Endometrial microvascular endothelial cells (primary cell): Measurements from ENCODE around the gene KLHL22. TPM values are rescaled to one million over a fixed set of nuclear protein-coding genes. Genes with fewer than 3 reads are reported as not detected.
"Not testable (repeated sequence)": the region's sequence is repeated elsewhere in the genome, so short reads cannot be mapped to it uniquely, and the experiment has no call there.

Experiments
- in situ Hi-C: cut with HindIII; loops from 2 replicates; pipeline ENCODE4 v1.10.0; 2017; ENCODE audit warnings: low sequenced_read_pairs, low pct_unique_long_range_greater_than_20kb; ENCODE audit errors: inconsistent ontology term
- total RNA-seq: library from RNA; depleted of rRNA; stranded (reverse); fragments of >200 nt; gene quantifications from one replicate; pipeline ENCODE4 v1.2.3, GENCODE V29; 2015; ENCODE audit errors: inconsistent ontology term

Gene KLHL22
- total RNA-seq, 1 donor from 2014 or later = 30.8 TPM

DNA sequence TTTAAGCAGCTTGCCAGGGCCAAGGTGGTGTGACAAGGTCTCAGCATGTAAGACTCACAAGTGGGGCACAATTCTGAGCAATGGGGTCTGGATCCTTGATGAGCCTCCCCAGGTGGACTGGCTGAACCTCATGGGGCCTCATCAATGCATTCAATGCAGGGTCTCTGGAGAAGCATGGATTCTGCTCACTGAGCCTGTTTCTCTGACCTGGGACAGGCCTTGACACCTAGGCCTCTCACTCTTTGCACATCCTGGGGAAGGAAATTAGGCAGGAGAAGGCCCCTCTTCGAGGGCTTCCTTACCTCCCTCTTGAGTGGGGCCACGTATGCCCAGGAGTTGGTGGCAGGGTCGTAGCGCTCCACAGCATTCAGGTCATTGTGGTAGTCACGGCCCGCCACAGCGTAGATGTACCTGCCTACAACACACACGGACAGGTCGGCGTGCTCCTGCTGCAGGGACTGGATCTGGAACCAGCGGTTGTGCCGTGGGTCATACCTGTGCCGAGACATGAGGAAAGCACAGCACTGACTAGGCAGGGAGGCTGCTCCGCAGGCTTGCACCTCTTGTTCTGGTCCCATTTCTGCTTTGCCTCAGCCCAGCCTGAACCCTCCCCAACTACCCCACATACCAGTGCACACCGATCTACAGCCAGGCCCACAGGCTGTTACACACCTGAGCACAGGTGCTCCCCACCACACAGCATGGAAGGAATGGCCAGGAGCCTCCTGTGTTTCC, 37.9 kb downstream of the KLHL22 start:
- in situ Hi-C loops = no loop called here

DNA sequence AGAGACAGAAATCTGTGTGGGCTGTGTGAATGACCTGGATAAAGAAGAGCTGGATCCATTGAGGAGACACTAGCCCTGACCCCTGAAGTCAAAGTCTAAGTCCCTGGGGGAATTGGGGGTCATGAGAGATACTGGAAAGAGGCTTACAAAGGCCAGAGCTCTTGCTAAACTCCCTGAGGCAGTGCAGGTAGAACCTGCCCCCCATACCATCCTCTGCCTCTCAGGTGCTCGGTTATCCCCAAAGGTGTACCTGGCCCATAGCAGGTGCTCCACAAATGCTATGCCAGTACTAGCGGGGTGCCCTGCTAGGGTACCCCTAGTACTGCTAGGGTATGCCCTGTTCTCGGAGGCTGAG, 38.9 kb downstream of the KLHL22 start:
- in situ Hi-C loops = no loop called here

GRCh38 chr22:20456064-20456721, 39.4 kb downstream of the KLHL22 start:
- in situ Hi-C loops = no loop called here

GRCh38 chr22:20455709-20456063, 39.9 kb downstream of the KLHL22 start:
- in situ Hi-C loops = no loop called here

- in situ Hi-C loops = no loop called here
Measured at GRCh38 chr22:20453222-20453621, 42.4 kb downstream of the KLHL22 start.

GRCh38 chr22:20451920-20452319, 43.7 kb downstream of the KLHL22 start:
- in situ Hi-C loops = no loop called here

DNA sequence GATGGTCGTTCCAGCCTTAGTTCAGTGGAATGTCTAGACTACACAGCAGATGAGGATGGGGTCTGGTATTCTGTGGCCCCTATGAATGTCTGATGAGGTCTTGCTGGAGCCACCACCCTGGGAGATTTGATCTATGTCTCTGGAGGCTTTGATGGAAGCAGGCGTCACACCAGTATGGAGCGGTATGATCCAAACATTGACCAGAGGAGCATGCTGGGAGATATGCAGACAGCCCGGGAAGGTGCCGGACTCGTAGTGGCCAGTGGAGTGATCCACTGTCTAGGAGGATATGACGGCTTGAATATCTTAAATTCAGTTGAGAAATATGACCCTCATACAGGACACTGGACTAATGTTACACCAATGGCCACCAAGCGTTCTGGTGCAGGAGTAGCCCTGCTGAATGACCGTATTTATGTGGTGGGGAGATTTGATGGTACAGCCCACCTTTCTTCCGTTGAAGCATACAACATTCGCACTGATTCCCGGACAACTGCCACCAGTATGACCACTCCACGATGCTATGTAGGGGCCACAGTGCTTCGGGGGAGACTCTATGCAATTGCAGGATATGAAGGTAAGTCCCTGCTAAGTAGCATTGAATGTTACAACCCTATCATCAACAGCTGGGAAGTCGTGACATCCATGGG, 44.3 kb downstream of the KLHL22 start:
- in situ Hi-C loops = not testable (repeated sequence)

- in situ Hi-C loops = no loop called here
Measured at GRCh38 chr22:20450551-20450906, 45.1 kb downstream of the KLHL22 start.

DNA sequence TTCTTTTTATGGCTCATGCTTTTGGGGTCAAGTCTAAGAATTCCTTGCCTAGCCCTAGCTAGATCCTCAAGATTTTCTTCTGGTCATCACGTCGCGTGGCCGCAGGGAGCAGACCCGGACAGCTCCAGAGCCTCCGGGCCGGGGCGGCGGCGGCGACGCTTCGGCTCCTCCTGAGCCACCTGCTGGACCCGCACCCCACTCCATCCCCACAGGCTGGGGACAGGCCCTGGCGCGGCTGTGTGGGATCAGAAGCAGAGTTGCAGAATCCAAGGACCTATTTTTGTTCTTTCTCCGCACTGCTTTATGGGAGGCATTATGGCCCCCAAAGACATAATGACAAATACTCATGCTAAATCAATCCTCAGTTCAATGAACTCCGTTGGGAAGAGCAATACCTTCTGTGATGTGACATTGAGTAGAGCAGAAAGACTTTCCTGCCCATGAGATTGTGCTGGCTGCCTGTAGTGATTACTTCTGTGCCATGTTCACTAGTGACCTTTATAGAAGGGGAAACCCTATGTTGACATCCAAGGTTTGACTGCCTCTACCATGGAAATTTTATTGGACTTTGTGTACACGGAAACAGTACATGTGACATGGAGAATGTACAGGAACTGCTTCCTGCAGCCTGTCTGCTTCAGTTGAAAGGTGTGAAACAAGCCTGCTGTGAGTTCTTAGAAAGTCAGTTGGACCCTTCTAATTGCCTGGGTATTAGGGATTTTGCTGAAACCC, 45.6 kb downstream of the KLHL22 start:
- in situ Hi-C loops = no loop called here

DNA sequence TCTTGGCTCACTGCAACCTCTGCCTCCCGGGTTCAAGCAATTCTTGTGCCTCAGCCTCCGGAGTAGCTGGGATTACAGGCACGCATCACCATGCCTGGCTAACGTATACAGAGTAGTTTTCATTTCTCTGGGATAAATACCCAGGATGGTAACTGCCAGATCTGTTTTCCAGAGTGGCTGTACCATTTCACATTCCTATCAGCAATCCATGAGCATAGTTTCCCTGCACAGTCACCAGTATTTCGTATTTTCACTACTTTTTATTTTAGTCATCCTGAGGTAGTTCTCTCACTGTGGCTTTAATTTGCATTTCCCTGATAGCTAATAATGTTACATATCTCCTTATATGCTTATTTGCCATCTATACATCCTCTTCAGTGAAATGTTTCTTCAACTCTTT, 47.0 kb downstream of the KLHL22 start:
- in situ Hi-C loops = no loop called here

DNA sequence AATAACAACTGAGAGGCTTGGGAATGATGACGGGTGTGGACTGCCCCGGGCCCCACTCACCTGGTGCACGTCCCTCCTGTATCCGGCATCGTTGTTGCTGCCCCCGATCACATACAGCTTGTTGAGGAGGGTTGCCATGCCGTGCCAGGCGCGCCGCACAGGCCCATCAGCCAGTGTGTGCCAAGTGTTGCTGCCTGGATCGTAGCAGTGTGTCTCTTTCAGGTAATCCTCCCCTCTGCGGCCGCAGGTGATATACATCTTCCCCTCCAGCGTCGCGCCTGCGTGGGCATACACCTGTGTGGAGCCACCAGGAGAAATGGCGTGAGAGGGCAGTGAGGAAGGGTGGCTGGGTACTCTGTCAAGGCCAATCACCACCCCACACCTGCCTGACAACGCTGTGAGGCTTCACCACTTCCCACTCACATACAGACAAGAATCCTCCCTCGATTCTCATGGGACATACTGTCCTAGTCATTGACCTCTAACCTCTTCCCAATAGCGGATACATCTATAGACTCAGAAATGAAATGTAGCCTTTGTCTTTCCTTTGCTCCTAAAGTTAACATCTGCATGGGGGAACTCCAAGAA, 49.1 kb downstream of the KLHL22 start:
- in situ Hi-C loops = no loop called here

GRCh38 chr22:20444325-20444724, 51.3 kb downstream of the KLHL22 start:
- in situ Hi-C loops = no loop called here

DNA sequence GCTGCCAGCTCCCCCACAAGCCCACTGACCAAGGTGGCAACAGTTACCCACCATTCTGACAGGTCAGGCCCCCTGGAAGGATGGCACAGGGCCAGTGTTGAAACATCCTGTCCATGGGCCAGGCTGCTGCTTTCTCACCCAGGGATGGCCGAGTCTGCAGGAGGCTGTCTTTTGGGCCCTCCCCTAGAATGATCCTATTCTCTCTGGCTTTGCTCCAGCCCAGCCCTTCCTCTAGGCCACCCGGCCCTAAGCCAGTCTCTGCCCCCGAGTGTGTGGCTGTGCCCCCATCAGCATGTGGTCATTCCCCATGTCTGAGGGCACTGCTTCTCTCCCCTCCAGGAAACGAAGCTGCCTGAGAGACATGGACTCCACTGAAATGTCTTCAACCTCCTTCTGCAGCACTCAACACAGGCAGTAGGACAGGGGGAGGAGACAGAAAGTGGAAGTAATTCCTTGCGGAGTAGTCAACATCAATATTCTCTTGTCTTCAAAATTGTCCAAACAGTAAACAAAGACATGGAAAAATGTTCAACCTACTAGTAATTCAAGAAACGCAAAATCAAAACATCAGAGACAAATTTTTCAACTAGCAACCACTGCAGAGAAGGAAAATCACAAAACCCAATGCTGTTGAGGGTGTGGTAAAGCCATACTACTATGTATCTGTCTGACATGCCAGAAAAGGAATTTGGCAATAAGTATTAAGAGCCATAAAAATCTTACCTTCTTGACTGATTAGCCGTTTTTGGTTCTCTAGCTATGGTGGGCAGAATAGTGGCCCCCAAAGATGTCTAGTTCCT, 52.9 kb downstream of the KLHL22 start:
- in situ Hi-C loops = no loop called here

DNA sequence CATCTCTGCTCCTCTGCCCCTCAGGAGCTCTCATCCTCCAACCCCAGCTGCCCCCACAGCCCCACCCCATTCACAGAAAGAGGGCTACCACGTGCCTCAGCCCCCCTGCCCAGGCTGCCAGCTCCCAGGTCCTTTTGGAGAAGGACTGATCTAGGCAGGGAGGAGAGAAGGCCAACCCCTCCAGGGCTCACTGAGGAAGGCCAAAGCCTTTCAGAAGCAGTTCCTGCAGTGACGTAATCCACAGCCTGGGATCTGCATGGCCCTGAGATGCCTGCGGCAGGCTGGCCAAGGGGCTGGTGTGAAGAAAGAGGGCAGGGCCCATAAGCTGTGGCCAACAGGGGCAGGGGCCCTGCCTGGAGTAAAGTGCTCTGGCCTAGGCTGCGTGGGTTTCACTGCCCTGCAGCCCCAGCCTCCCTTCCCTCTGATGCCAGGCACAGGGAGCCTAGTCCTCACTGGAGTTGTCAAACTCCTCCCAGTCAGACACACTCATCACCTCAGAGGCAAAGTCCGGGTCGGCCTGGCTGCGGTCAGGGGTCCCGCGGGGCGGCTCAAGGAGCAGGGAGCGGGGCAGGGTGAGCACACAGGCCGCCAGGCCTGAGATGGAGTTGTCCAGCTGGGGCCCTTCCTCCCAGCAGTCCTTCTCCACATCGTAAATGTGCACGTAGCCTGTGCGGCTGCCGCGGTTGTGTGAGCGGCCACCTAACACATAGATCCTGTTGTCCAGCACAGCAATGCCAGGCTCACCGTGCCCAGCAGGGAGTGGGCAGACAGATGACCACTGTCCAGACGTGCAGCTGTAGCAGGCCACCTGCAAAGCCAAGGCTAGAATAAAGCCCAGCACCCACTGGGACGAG, 53.7 kb downstream of the KLHL22 start:
- in situ Hi-C loops = no loop called here

GRCh38 chr22:20440637-20441591, 54.7 kb downstream of the KLHL22 start:
- in situ Hi-C loops = no loop called here

- in situ Hi-C loops = no loop called here
Measured at GRCh38 chr22:20439928-20440575, 55.5 kb downstream of the KLHL22 start.
